Measurements from ENCODE around the gene TMCO6. TPM values are rescaled to one million over a fixed set of nuclear protein-coding genes. Genes with fewer than 3 reads are reported as not detected.
"Not testable (repeated sequence)": the region's sequence is repeated elsewhere in the genome, so short reads cannot be mapped to it uniquely, and the experiment has no call there.

Gene TMCO6
- total RNA-seq, 6 experiments from 2014 or later: 7.3 to 45.5 (median 23.6) TPM

- Histone ChIP-seq H3K27me3 (no peaks in the 10 kb centered on the region), H3K9me3 (no peaks in the 10 kb centered on the region), H3K36me3 (peaks cover 0 to 52% (median 19%) of the 10 kb centered on the region in 4 donors), H3K4me3 (peak within 1 kb of the TSS; percentile 56 to 84 (median 83)), H3K27ac (peak within 1 kb of the TSS; percentile 54 to 88 (median 73)), H3K4me1 (peaks cover 0 to 19% (median 4%) of the 10 kb centered on the region in 4 donors)
- WGBS (ENCODE audit: insufficient coverage, low coverage, low lambda C conversion rate, missing lambda C conversion rate): 1% methylated on average over 13 of the region's 54 CpGs
- peak; percentile 98 to 99 (median 99) for ATAC-seq
- TF ChIP-seq POLR2A (IDR thresholded peaks at IDR 0.05): peak; percentile 85
- no peak for TF ChIP-seq CTCF (IDR thresholded peaks at IDR 0.05)
- intact Hi-C loops (cut with DNase I): no loop called here
- DNase-seq: peak; percentile 98
These were observed 25.3 kb downstream of the TMCO6 start, which contains the start of gene WDR55 for GRCh38 chr5:140664359-140665119. Gene WDR55, plus strand, starts transcription at chr5:140664904. Its CDS starts 9 bp downstream, at chr5:140664913.

- H3K4me3 ChIP-seq; intact Hi-C loops (cut with DNase I); H3K9me3 ChIP-seq; H3K4me1 ChIP-seq; H3K27me3 ChIP-seq; DNase-seq; H3K27ac ChIP-seq: not testable (repeated sequence)
- peaks cover 0 to 47% (median 12%) of the 10 kb centered on the region in 4 donors for H3K36me3 ChIP-seq
- 100% methylated on average over 1 of the region's 4 CpGs for WGBS (ENCODE audit: insufficient coverage, low coverage, low lambda C conversion rate, missing lambda C conversion rate)
- ATAC-seq: peak in 1 of 4 donors; percentile 6
These were observed 31.8 kb downstream of the TMCO6 start for GRCh38 chr5:140671035-140671434.

- 90% methylated on average over 1 of the region's 7 CpGs for WGBS (ENCODE audit: insufficient coverage, low coverage, low lambda C conversion rate, missing lambda C conversion rate)
- peaks cover 0 to 52% (median 14%) of the 10 kb centered on the region in 4 donors for H3K36me3 ChIP-seq
- DNase-seq: no peak
- TF ChIP-seq CTCF (IDR thresholded peaks at IDR 0.05) (no peak), POLR2A (IDR thresholded peaks at IDR 0.05) (no peak)
- no peaks in the 10 kb centered on the region for H3K9me3 ChIP-seq
- no peak for ATAC-seq
- no peaks in the 10 kb centered on the region for H3K27me3 ChIP-seq
- no peaks in the 10 kb centered on the region for H3K4me1 ChIP-seq
- intact Hi-C loops (cut with DNase I): no loop called here
- H3K4me3 ChIP-seq: no peak overlapping the region
- no peak overlapping the region for H3K27ac ChIP-seq
These were observed 32.3 kb downstream of the TMCO6 start for GRCh38 chr5:140671472-140672125.

- H3K36me3 ChIP-seq: peaks cover 0 to 63% (median 17%) of the 10 kb centered on the region in 4 donors
- peak in 2 of 3 donors; percentile 44 to 62 for DNase-seq
These were observed 33.4 kb downstream of the TMCO6 start for GRCh38 chr5:140672455-140673186.

More at GRCh38 chr5:140672455-140673186, 33.4 kb downstream of the TMCO6 start:
- intact Hi-C loops (cut with DNase I): no loop called here
- Histone ChIP-seq H3K27ac (no peak overlapping the region), H3K9me3 (no peaks in the 10 kb centered on the region), H3K4me1 (no peaks in the 10 kb centered on the region), H3K27me3 (no peaks in the 10 kb centered on the region), H3K4me3 (no peak overlapping the region)
- TF ChIP-seq CTCF (IDR thresholded peaks at IDR 0.05) (no peak), POLR2A (IDR thresholded peaks at IDR 0.05) (no peak)
- 75% methylated on average over 17 of the region's 70 CpGs for WGBS (ENCODE audit: insufficient coverage, low coverage, low lambda C conversion rate, missing lambda C conversion rate)
- ATAC-seq: peak; percentile 22 to 62 (median 34)
